ENCODE data around the gene BIN1.
A peak's percentile ranks its signal among the peaks of the same experiment; 100 is the strongest.

The BIN1 gene

GRCh38 chr2:127089478-127090235 lies 17.3 kb downstream of the BIN1 start:
- no peak for TF ChIP-seq CTCF (IDR thresholded peaks at IDR 0.05; ENCODE audit: extremely low read depth, missing control alignments)
- DNase-seq (ENCODE audit: low spot score) = no peak

GRCh38 chr2:127088706-127089105 lies 18.2 kb downstream of the BIN1 start:
- TF ChIP-seq CTCF (IDR thresholded peaks at IDR 0.05; ENCODE audit: extremely low read depth, missing control alignments) = no peak
- no peak for DNase-seq (ENCODE audit: low spot score)

GRCh38 chr2:127087791-127088495 lies 19.0 kb downstream of the BIN1 start:
- no peak for DNase-seq (ENCODE audit: low spot score)
- TF ChIP-seq CTCF (IDR thresholded peaks at IDR 0.05; ENCODE audit: extremely low read depth, missing control alignments) = no peak

GRCh38 chr2:127086990-127087790 lies 19.8 kb downstream of the BIN1 start:
- peak; percentile 86 for DNase-seq (ENCODE audit: low spot score)
- TF ChIP-seq CTCF (IDR thresholded peaks at IDR 0.05; ENCODE audit: extremely low read depth, missing control alignments) = no peak

- no peak for DNase-seq (ENCODE audit: low spot score)
Observed at GRCh38 chr2:127085317-127085681, 21.7 kb downstream of the BIN1 start.

GRCh38 chr2:127084611-127085316 lies 22.2 kb downstream of the BIN1 start:
- DNase-seq (ENCODE audit: low spot score) = no peak
- no peak for TF ChIP-seq CTCF (IDR thresholded peaks at IDR 0.05; ENCODE audit: extremely low read depth, missing control alignments)

More at GRCh38 chr2:127085317-127085681, 21.7 kb downstream of the BIN1 start:
- no peak for TF ChIP-seq CTCF (IDR thresholded peaks at IDR 0.05; ENCODE audit: extremely low read depth, missing control alignments)

All from GM20000 (cell line).